CD4-positive, alpha-beta T cell (primary cell): ENCODE measurements around the gene MIOX. TPM values are rescaled to one million over a fixed set of nuclear protein-coding genes. Genes with fewer than 3 reads are reported as not detected.

Experiments
- ATAC-seq: fragments of 200-7000 bp; cut with Tn5 transposase; one replicate; pipeline ENCODE4 v1.10.0; 2022; ENCODE audit warnings: mild to moderate bottlenecking; ENCODE audit not compliant: poor library complexity
- CTCF ChIA-PET: fragments of 350-600 bp; sonication (Branson Sonifier 250); formaldehyde crosslinking; loops from one replicate; lab custom pipeline; 2021; ENCODE audit warnings: antibody characterized with exemption, inconsistent platforms; lab: Charles Lee
- POLR2A ChIA-PET: fragments of 350-600 bp; sonication (Branson Sonifier 250); formaldehyde crosslinking; loops from one replicate; lab custom pipeline; 2021; ENCODE audit warnings: antibody characterized with exemption, inconsistent platforms; lab: Charles Lee
- DNase-seq, 14 experiments: peaks; one replicate each; pipeline ENCODE4 v3.0.0-alpha.2; 2013 to 2020; ENCODE audit warnings: mixed read lengths in 2 of 14
- H3K27ac ChIP-seq, 2 donors: one replicate each; pipeline versions ENCODE4 v1.5.1 to v1.7.0; 2013; ENCODE audit warnings: low read length in 2 of 2, low read depth in 1 of 2, mild to moderate bottlenecking in 1 of 2
- H3K27me3 ChIP-seq, 2 experiments: 1 replicate in 1 of 2; 2 replicates in 1 of 2; pipeline versions ENCODE4 v1.6.1 to v1.7.0; 2013; ENCODE audit warnings: low read length in 2 of 2, control low read depth in 1 of 2, mild to moderate bottlenecking in 1 of 2, moderate library complexity in 1 of 2; ENCODE audit not compliant: insufficient read depth in 2 of 2, control insufficient read depth in 1 of 2
- H3K36me3 ChIP-seq: one replicate; pipeline ENCODE4 v1.6.1; 2013; ENCODE audit warnings: low read length, control low read depth; ENCODE audit not compliant: insufficient read depth
- H3K4me1 ChIP-seq: one replicate; pipeline ENCODE4 v1.6.1; 2013; ENCODE audit warnings: low read length, control low read depth; ENCODE audit not compliant: insufficient read depth
- H3K4me3 ChIP-seq: one replicate; pipeline ENCODE4 v1.5.1; 2013; ENCODE audit warnings: mild to moderate bottlenecking, low read length, moderate library complexity
- H3K9me3 ChIP-seq, 2 experiments: 1 replicate in 1 of 2; 2 replicates in 1 of 2; pipeline versions ENCODE4 v1.6.1 to v1.7.0; 2013; ENCODE audit warnings: low read length in 2 of 2, mild to moderate bottlenecking in 2 of 2, control low read depth in 1 of 2, moderate library complexity in 1 of 2; ENCODE audit not compliant: control insufficient read depth in 1 of 2, insufficient read depth in 1 of 2
- H3K27ac Mint-ChIP-seq: one replicate; pipeline ENCODE4 v1.8.0; 2020; ENCODE audit warnings: mixed read lengths
- H3K27me3 Mint-ChIP-seq: one replicate; pipeline ENCODE4 v1.8.0; 2021; ENCODE audit warnings: mixed read lengths
- H3K36me3 Mint-ChIP-seq: one replicate; pipeline ENCODE4 v1.8.0; 2021; ENCODE audit warnings: low read depth, mixed read lengths
- H3K4me1 Mint-ChIP-seq: one replicate; pipeline ENCODE4 v1.8.0; 2021; ENCODE audit warnings: low read depth, mixed read lengths
- H3K4me3 Mint-ChIP-seq: one replicate; pipeline ENCODE4 v1.8.0; 2020; ENCODE audit warnings: mild to moderate bottlenecking, mixed read lengths
- H3K9me3 Mint-ChIP-seq: one replicate; pipeline ENCODE4 v1.8.0; 2020; ENCODE audit warnings: mixed read lengths
- CTCF ChIP-seq: fragments of 200-600 bp; IDR thresholded peaks from one replicate; pipeline ENCODE4 v1.8.0; 2022; ENCODE audit warnings: antibody characterized with exemption, mild to moderate bottlenecking
- intact Hi-C, 2 experiments: fragments of 100-400 bp; cut with DNase I in 1 of 2; cut with micrococcal nuclease in 1 of 2; formaldehyde crosslinking; loops; one replicate each; pipeline versions ENCODE4 v1.15.1 to v1.9.0; 2023 to 2025; cut with DNase I, micrococcal nuclease
- total RNA-seq, 174 experiments: library from RNA in 2 of 174; stranded (reverse) in 2 of 174; gene quantifications; one replicate each; pipeline ENCODE4 v1.2.3 and lab custom pipeline; 2021 to 2026

MIOX gene
- total RNA-seq, 2 experiments from 2014 or later, result not detected

GRCh38 chr22:50516068-50516467, 29.4 kb downstream of the MIOX start:
- Histone ChIP-seq H3K36me3 (peaks cover 52% of the 10 kb centered on the region), H3K9me3 (no peaks in the 10 kb centered on the region), H3K27ac (no peak overlapping the region), H3K4me1 (peaks cover 2% of the 10 kb centered on the region), H3K4me3 (no peak overlapping the region), H3K27me3 (no peaks in the 10 kb centered on the region)
- H3K4me1 Mint-ChIP-seq, result peaks cover 7% of the 10 kb centered on the region
- no peak for ATAC-seq
- H3K27me3 Mint-ChIP-seq, result no peaks in the 10 kb centered on the region
- intact Hi-C loops, result no loop called here
- DNase-seq, result no peak
- H3K36me3 Mint-ChIP-seq, result peaks cover 65% of the 10 kb centered on the region
- no peaks in the 10 kb centered on the region for H3K9me3 Mint-ChIP-seq
- TF ChIP-seq CTCF, result no peak
- H3K27ac Mint-ChIP-seq, result no peak overlapping the region
- no peak overlapping the region for H3K4me3 Mint-ChIP-seq
- POLR2A ChIA-PET, result interaction anchor here (0.8 kb wide), 1 partner anchor 10 kb away, joined by 3 read pairs; no protein-coding TSS in a partner anchor
- CTCF ChIA-PET, result no interaction called here

GRCh38 chr22:50516891-50517290, 30.2 kb downstream of the MIOX start:
- peaks cover 60% of the 10 kb centered on the region for H3K36me3 ChIP-seq
- H3K9me3 Mint-ChIP-seq, result no peaks in the 10 kb centered on the region
- DNase-seq, result no peak
- H3K27ac ChIP-seq, result no peak overlapping the region
- intact Hi-C loops, result no loop called here
- H3K27me3 ChIP-seq, result no peaks in the 10 kb centered on the region
- no peaks in the 10 kb centered on the region for H3K9me3 ChIP-seq
- TF ChIP-seq CTCF, result no peak
- H3K4me1 Mint-ChIP-seq, result peaks cover 7% of the 10 kb centered on the region
- no peak overlapping the region for H3K4me3 ChIP-seq
- H3K4me3 Mint-ChIP-seq, result no peak overlapping the region
- no peak for ATAC-seq
- no peak overlapping the region for H3K27ac Mint-ChIP-seq
- peaks cover 67% of the 10 kb centered on the region for H3K36me3 Mint-ChIP-seq
- H3K4me1 ChIP-seq, result peaks cover 2% of the 10 kb centered on the region
- no peaks in the 10 kb centered on the region for H3K27me3 Mint-ChIP-seq
- ChIA-PET CTCF (interaction anchor here (0.8 kb wide), 1 partner anchor 9 kb away, joined by 3 read pairs; no protein-coding TSS in a partner anchor), POLR2A (interaction anchor here (1.1 to 1.3 kb wide), 2 partner anchors 9 kb away, joined by 5 to 6 read pairs; partner anchors contain the start of genes LMF2, NCAPH2 and SCO2)

GRCh38 chr22:50517495-50518260, 31.0 kb downstream of the MIOX start:
- Mint-ChIP-seq H3K27ac (no peak overlapping the region), H3K27me3 (no peaks in the 10 kb centered on the region), H3K9me3 (no peaks in the 10 kb centered on the region), H3K36me3 (peaks cover 65% of the 10 kb centered on the region), H3K4me1 (peaks cover 7% of the 10 kb centered on the region), H3K4me3 (no peak overlapping the region)
- no peak for ATAC-seq
- H3K27me3 ChIP-seq, result no peaks in the 10 kb centered on the region
- intact Hi-C loops, result no loop called here
- no peak for TF ChIP-seq CTCF
- H3K27ac ChIP-seq, result no peak overlapping the region
- POLR2A ChIA-PET, result interaction anchor here (1.1 to 1.3 kb wide), 2 partner anchors 8 to 9 kb away, joined by 5 to 6 read pairs; partner anchors contain the start of genes LMF2, NCAPH2 and SCO2
- H3K36me3 ChIP-seq, result peaks cover 64% of the 10 kb centered on the region
- H3K9me3 ChIP-seq, result no peaks in the 10 kb centered on the region
- DNase-seq, result no peak
- CTCF ChIA-PET, result interaction anchor here (0.8 kb wide), 1 partner anchor 8 kb away, joined by 3 read pairs; no protein-coding TSS in a partner anchor
- no peak overlapping the region for H3K4me3 ChIP-seq
- peaks cover 2% of the 10 kb centered on the region for H3K4me1 ChIP-seq
